ENCODE measurements around the gene DTNB. TPM values are rescaled to one million over a fixed set of nuclear protein-coding genes. Genes with fewer than 3 reads are reported as not detected.

Gene DTNB
- total and polyA plus RNA-seq, 10 of the 15 experiments (the other 5 are each of a cell fraction or from before 2014, with no cell fraction given): 4.5 to 30.6 (median 11.9) TPM

- ATAC-seq: no peak
- H3K4me1 ChIP-seq (ENCODE audit: control insufficient read depth, insufficient read depth, low read length): peaks cover 6% of the 10 kb centered on the region; the same call in 1 of the 2 replicates
- no peak overlapping the region for H3K4me3 ChIP-seq
- SMC1A ChIA-PET (ENCODE audit: uncharacterized antibody, unreplicated experiment): interaction anchor here (0.6 to 1.2 kb wide), 10 partner anchors 16 to 355 kb away, joined by 3 to 6 read pairs (median 4); no protein-coding TSS in a partner anchor
- CTCF ChIA-PET: interaction anchor here (0.6 to 1.2 kb wide), 11 partner anchors 9 to 243 kb away, joined by 3 to 6 read pairs (median 4); partner anchors contain the start of gene DNMT3A
- TF ChIP-seq ZBTB33 (IDR thresholded peaks at IDR 0.05) (no peak), MTA3 (IDR thresholded peaks at IDR 0.05; ENCODE audit: borderline replicate concordance, low read length) (no peak), SREBF1 (IDR thresholded peaks at IDR 0.05; ENCODE audit: low read length) (no peak), SP1 (IDR thresholded peaks at IDR 0.05; ENCODE audit: low read depth, low read length) (no peak), TAF1 (IDR thresholded peaks at IDR 0.05; ENCODE audit: borderline replicate concordance, low read depth, low read length) (no peak), EED (IDR thresholded peaks at IDR 0.05; ENCODE audit: low read depth) (no peak), E2F4 (IDR thresholded peaks at IDR 0.05; ENCODE audit: low read depth, low read length) (no peak), SMC3 (IDR thresholded peaks at IDR 0.05; ENCODE audit: borderline replicate concordance, low read length) (no peak), POLR2AphosphoS5 (IDR thresholded peaks at IDR 0.05; ENCODE audit: low read length) (no peak), POU2F2 (IDR thresholded peaks at IDR 0.05; ENCODE audit: borderline replicate concordance, low read depth, low read length) (no peak), ATF2 (IDR thresholded peaks at IDR 0.05; ENCODE audit: low read length) (no peak), ZNF274 (IDR thresholded peaks at IDR 0.05; ENCODE audit: insufficient read depth, insufficient read length) (no peak), ZZZ3 (IDR thresholded peaks at IDR 0.05; ENCODE audit: control insufficient read depth, insufficient read length, low read depth) (no peak), HDAC2 (IDR thresholded peaks at IDR 0.05) (no peak), ZNF384 (IDR thresholded peaks at IDR 0.05; ENCODE audit: borderline replicate concordance, low read depth, low read length) (no peak), NFYA (IDR thresholded peaks at IDR 0.05; ENCODE audit: borderline replicate concordance, low read depth, low read length) (no peak), IRF4 (IDR thresholded peaks at IDR 0.05; ENCODE audit: low read depth, low read length) (no peak), BHLHE40 (IDR thresholded peaks at IDR 0.05; ENCODE audit: borderline replicate concordance in 1 of 2, low read depth in 2 of 2, low read length in 1 of 2) (no peak), CREM (IDR thresholded peaks at IDR 0.05; ENCODE audit: low read depth) (no peak)
- intact Hi-C loops (cut with micrococcal nuclease; ENCODE audit: unreplicated experiment): loop anchor here (5.0 kb wide), 1 partner anchor 36 kb away; no protein-coding TSS in a partner anchor
- no peak for DNase-seq (ENCODE audit: low read depth, low spot score)
- RAD21 ChIA-PET (ENCODE audit: unreplicated experiment): interaction anchor here (0.6 to 1.4 kb wide), 9 partner anchors 100 to 712 kb away, joined by 3 to 6 read pairs (median 4); partner anchors contain the start of gene DNMT3A
- H3K4me2 ChIP-seq (ENCODE audit: control insufficient read depth, insufficient read depth): no peak overlapping the region
- H4K20me1 ChIP-seq (ENCODE audit: control insufficient read depth, insufficient read depth): no peaks in the 10 kb centered on the region
- no peak overlapping the region for H2AFZ ChIP-seq (ENCODE audit: control insufficient read depth, low read depth, low read length)
- in situ Hi-C loops (cut with MboI): no loop called here
- H3K36me3 ChIP-seq (ENCODE audit: control insufficient read depth in 2 of 2, insufficient read depth in 2 of 2, low read length in 1 of 2): no peaks in the 10 kb centered on the region
- H3K27me3 ChIP-seq (replicated peaks in 1 of 2; ENCODE audit: control insufficient read depth in 2 of 2, insufficient read depth in 2 of 2, low read length in 1 of 2): no peaks in the 10 kb centered on the region
- no peak overlapping the region for H3K27ac ChIP-seq (ENCODE audit: control insufficient read depth, insufficient read depth)
- no peaks in the 10 kb centered on the region; the same call in 2 of the 3 replicates for H3K9me3 ChIP-seq (replicated peaks; ENCODE audit: control insufficient read depth, insufficient read depth, low read length)
- POLR2A ChIA-PET: interaction anchor here (0.6 to 0.9 kb wide), 3 partner anchors 102 to 159 kb away, joined by 3 to 5 read pairs (median 3); no protein-coding TSS in a partner anchor
- no peak for FAIRE-seq
- no peaks in the 10 kb centered on the region for H3K79me2 ChIP-seq (ENCODE audit: control insufficient read depth, insufficient read depth, low read length)
- WGBS (ENCODE audit: insufficient coverage, insufficient replicate concordance, low lambda C conversion rate, missing lambda C conversion rate): 85% methylated on average over 4 of the region's 4 CpGs
- no TSS peak for BruUV-seq (replicated peaks)
- H3K9ac ChIP-seq (ENCODE audit: control insufficient read depth, insufficient read depth, low read length): no peak overlapping the region
These were observed 152.3 kb downstream of the DTNB start for GRCh38 chr2:25521126-25521525.

Measured in GM12878 (cell line).